Tibial nerve (tissue), 4 donors: ENCODE measurements around the gene CCDC200. TPM values are rescaled to one million over a fixed set of nuclear protein-coding genes. Genes with fewer than 3 reads are reported as not detected.
A peak's percentile ranks its signal among the peaks of the same experiment; 100 is the strongest.
"Not testable (repeated sequence)": the region's sequence is repeated elsewhere in the genome, so short reads cannot be mapped to it uniquely, and the experiment has no call there.

Experiments
- DNase-seq, 2 donors: peaks; one replicate each; pipeline ENCODE4 v3.0.0-alpha.2; 2019; ENCODE audit warnings: low spot score in 2 of 2
- H3K27ac ChIP-seq, 4 donors: fragments of 200-600 bp; sonication (generic) in 3 of 4; one replicate each; pipeline ENCODE4 v1.5.1; 2017 to 2019; ENCODE audit warnings: mild to moderate bottlenecking in 1 of 4
- H3K27me3 ChIP-seq, 2 donors: fragments of 200-600 bp; sonication (generic) in 1 of 2; one replicate each; pipeline versions ENCODE4 v1.5.1 to v1.6.0; 2017 to 2019
- H3K36me3 ChIP-seq, 3 donors: fragments of 200-600 bp; sonication (generic); one replicate each; pipeline ENCODE4 v1.5.1; 2018 to 2019
- H3K4me1 ChIP-seq, 4 donors: fragments of 200-600 bp; sonication (generic) in 3 of 4; one replicate each; pipeline ENCODE4 v1.5.1; 2017 to 2019
- H3K4me3 ChIP-seq, 4 donors: fragments of 200-600 bp; sonication (generic) in 3 of 4; one replicate each; pipeline ENCODE4 v1.5.1; 2017 to 2019; ENCODE audit warnings: mild to moderate bottlenecking in 1 of 4, moderate library complexity in 1 of 4
- H3K9me3 ChIP-seq, 4 donors: fragments of 200-600 bp; sonication (generic) in 3 of 4; one replicate each; pipeline ENCODE4 v1.5.1; 2017 to 2019
- WGBS, 2 donors: methylation state at CpG; one replicate each; pipeline ENCODE4 v1.1.5; 2018; 5-methylcytosine and 5-hydroxymethylcytosine counted together
- total RNA-seq, 4 donors: library from RNA; depleted of rRNA; stranded (reverse); fragments of >200 nt; gene quantifications; one replicate each; pipeline ENCODE4 v1.1.0, GENCODE V29; 2016

CCDC200 gene
- total RNA-seq = not detected

DNA sequence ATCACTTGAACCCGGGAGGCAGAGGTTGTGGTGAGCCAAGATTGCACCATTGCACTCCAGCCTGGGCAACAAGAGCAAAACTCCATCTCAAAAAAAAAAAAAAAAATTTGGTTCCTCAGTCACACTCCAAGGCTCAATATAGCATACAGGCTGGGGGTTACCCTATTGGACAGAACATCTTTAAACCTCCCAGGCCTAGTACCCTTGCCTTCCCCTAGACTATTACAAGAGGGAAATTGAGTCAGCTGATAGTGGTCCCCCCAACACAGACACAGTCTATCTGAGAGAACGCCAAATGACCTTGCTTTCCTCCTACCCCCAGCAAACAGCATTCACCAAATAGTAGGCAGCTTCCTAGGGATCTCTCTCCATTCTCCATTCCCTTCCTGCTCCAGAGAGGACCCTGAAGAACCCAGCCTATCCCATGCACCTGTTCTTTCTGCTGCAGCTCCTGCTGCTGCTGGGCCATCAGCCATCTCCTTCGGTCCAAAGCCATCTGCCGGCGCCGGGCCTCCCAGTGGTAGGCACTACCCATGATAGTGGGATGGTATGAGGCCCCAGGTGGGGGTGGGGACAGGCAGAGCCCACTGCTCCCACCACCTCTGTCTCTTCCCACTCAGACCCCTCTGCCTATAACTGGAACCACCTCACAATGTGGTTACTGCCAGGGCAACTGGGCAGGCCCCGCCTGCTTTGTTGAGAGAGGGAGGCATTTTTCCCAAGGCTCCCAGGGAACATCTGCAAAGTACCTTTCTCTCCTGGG lies at the start of gene CCDC200:
Gene CCDC200, minus strand, starts transcription at position 604 of the 763 bp plus-strand sequence. Its CDS starts 69 bp downstream, at position 535.
- H3K36me3 ChIP-seq = peaks cover 0 to 18% (median 0%) of the 10 kb centered on the region in 3 donors
- H3K27ac ChIP-seq, H3K9me3 ChIP-seq, H3K27me3 ChIP-seq, H3K4me1 ChIP-seq, DNase-seq, H3K4me3 ChIP-seq: not testable (repeated sequence)
- no CpG with 5 or more reads among the region's 7 CpGs for WGBS, 2 donors

DNA sequence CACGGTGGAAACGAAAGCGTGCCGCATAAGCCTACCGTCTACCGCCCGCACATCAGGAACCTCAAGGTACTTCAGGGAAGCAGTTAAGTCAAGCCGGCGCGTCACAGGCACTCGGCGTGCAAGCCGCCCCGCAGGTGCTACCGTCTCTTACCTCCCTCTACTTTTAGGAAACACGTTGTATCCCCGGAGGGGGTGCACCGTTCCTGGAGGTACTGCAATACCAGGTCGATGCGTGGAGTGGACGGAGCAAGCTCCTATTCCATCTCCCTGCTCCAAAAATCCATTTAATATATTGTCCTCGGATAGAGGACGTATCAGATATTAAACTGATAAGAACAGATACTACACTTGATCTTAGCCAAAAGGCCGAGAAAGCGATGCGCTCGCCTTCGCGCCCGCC lies 44.5 kb upstream of the CCDC200 start:
- not testable (repeated sequence) for H3K4me3 ChIP-seq, H3K27ac ChIP-seq, H3K36me3 ChIP-seq, H3K4me1 ChIP-seq, DNase-seq, H3K27me3 ChIP-seq, H3K9me3 ChIP-seq
- WGBS, 2 donors = no CpG with 5 or more reads among the region's 30 CpGs

DNA sequence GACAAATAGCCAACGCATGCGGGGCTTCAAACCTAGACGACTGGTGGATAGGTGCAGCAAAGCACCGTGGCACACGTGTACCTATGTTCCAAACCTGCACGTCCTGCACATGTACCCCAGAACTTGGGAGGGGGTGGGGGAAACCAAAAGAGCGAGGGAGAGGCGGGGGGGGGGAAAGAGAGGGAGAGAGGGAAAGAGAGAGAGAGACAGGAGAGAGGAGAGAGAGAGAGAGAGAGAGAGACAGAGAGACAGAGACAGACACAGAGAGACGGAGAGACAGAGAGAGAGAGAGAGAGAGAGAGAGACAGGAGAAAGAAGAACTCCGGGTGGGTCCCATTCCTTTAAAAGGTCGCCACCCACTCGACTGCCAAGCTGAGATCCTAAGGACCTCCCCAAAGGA lies 44.1 kb upstream of the CCDC200 start:
- H3K36me3 ChIP-seq, H3K4me1 ChIP-seq, H3K4me3 ChIP-seq, H3K27ac ChIP-seq, H3K27me3 ChIP-seq, H3K9me3 ChIP-seq: not testable (repeated sequence)
- peak in 1 of 2 donors; percentile 5 for DNase-seq
- WGBS, 2 donors = no CpG with 5 or more reads among the region's 12 CpGs

DNA sequence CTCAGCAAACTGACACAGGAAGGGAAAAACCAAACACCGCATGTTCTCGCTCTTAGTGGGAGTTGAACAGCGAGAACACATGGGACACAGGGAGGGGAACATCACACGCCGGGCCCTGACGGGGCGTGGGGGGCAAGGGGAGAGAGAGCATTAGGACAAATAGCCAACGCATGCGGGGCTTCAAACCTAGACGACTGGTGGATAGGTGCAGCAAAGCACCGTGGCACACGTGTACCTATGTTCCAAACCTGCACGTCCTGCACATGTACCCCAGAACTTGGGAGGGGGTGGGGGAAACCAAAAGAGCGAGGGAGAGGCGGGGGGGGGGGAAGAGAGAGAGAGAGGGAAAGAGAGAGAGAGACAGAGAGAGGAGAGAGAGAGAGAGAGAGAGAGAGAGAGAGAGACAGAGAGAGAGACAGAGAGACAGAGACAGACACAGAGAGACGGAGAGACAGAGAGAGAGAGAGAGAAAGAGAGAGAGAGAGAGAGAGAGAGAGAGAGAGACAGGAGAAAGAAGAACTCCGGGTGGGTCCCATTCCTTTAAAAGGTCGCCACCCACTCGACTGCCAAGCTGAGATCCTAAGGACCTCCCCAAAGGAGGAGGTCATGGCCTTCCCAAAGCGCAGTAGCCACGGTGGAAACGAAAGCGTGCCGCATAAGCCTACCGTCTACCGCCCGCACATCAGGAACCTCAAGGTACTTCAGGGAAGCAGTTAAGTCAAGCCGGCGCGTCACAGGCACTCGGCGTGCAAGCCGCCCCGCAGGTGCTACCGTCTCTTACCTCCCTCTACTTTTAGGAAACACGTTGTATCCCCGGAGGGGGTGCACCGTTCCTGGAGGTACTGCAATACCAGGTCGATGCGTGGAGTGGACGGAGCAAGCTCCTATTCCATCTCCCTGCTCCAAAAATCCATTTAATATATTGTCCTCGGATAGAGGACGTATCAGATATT lies 42.4 kb upstream of the CCDC200 start:
- not testable (repeated sequence) for H3K36me3 ChIP-seq, H3K4me3 ChIP-seq, H3K4me1 ChIP-seq, H3K9me3 ChIP-seq, DNase-seq, H3K27ac ChIP-seq, H3K27me3 ChIP-seq
- WGBS, 2 donors = no CpG with 5 or more reads among the region's 43 CpGs

DNA sequence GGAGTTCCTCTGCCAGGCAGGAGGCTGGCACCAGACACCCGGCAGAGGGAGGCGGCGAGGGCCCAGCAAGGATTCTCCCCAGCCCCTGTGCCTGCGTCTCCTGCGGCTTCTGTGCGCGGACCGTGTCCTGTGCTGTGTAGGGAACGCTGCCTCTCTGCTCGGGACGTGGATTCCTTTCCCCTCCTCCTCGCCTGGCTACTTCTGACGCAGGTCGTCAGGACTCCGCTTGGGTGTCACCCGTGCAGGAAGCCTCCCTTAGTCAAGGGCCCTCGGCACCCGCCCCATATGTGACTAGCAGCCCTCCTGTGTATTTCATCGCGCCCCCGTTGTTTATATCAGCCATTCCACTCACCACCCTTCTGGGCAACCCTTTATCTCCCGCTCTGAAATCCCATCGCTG lies 18.0 kb upstream of the CCDC200 start:
- DNase-seq, H3K9me3 ChIP-seq, H3K4me1 ChIP-seq, H3K36me3 ChIP-seq, H3K27me3 ChIP-seq: not testable (repeated sequence)
- WGBS, 2 donors = 9% methylated on average over 18 of the region's 23 CpGs
- peak overlapping the region in 2 of 4 donors; percentile 49 to 62 for H3K27ac ChIP-seq
- H3K4me3 ChIP-seq = peak overlapping the region in 1 of 4 donors; percentile 38

DNA sequence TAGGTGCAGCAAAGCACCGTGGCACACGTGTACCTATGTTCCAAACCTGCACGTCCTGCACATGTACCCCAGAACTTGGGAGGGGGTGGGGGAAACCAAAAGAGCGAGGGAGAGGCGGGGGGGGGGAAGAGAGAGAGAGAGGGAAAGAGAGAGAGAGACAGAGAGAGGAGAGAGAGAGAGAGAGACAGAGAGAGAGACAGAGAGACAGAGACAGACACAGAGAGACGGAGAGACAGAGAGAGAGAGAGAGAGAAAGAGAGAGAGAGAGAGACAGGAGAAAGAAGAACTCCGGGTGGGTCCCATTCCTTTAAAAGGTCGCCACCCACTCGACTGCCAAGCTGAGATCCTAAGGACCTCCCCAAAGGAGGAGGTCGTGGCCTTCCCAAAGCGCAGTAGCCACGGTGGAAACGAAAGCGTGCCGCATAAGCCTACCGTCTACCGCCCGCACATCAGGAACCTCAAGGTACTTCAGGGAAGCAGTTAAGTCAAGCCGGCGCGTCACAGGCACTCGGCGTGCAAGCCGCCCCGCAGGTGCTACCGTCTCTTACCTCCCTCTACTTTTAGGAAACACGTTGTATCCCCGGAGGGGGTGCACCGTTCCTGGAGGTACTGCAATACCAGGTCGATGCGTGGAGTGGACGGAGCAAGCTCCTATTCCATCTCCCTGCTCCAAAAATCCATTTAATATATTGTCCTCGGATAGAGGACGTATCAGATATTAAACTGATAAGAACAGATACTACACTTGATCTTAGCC lies 12.4 kb upstream of the CCDC200 start:
- H3K4me1 ChIP-seq, H3K36me3 ChIP-seq, H3K4me3 ChIP-seq, H3K27ac ChIP-seq, DNase-seq, H3K27me3 ChIP-seq, H3K9me3 ChIP-seq: not testable (repeated sequence)
- no CpG with 5 or more reads among the region's 34 CpGs for WGBS, 2 donors

DNA sequence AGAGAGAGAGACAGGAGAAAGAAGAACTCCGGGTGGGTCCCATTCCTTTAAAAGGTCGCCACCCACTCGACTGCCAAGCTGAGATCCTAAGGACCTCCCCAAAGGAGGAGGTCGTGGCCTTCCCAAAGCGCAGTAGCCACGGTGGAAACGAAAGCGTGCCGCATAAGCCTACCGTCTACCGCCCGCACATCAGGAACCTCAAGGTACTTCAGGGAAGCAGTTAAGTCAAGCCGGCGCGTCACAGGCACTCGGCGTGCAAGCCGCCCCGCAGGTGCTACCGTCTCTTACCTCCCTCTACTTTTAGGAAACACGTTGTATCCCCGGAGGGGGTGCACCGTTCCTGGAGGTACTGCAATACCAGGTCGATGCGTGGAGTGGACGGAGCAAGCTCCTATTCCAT lies 11.2 kb upstream of the CCDC200 start:
- not testable (repeated sequence) for H3K27ac ChIP-seq, H3K36me3 ChIP-seq, H3K4me1 ChIP-seq, H3K27me3 ChIP-seq, H3K4me3 ChIP-seq, DNase-seq, H3K9me3 ChIP-seq
- no CpG with 5 or more reads among the region's 26 CpGs for WGBS, 2 donors

DNA sequence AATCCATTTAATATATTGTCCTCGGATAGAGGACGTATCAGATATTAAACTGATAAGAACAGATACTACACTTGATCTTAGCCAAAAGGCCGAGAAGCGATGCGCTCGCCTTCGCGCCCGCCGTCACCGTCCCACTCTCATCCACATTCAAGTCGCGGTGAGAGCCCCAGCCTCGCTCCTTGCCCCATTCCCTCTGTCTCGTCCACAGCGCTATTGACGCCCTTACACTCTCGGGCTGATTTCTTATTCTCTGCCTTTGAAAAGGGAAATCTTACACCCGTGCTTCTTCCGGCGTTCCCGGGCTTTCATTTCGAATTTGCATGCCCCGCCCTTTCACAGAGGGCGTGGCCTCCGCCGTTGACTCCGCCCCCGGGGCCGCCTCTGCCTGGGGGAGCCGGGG lies 5.5 kb upstream of the CCDC200 start, which contains the start of gene RNU2-1:
Gene RNU2-1, minus strand, starts transcription at position 101 of the 400 bp plus-strand sequence.
- DNase-seq, H3K36me3 ChIP-seq, H3K4me1 ChIP-seq, H3K4me3 ChIP-seq, H3K27ac ChIP-seq, H3K9me3 ChIP-seq, H3K27me3 ChIP-seq: not testable (repeated sequence)
- no CpG with 5 or more reads among the region's 31 CpGs for WGBS, 2 donors

DNA sequence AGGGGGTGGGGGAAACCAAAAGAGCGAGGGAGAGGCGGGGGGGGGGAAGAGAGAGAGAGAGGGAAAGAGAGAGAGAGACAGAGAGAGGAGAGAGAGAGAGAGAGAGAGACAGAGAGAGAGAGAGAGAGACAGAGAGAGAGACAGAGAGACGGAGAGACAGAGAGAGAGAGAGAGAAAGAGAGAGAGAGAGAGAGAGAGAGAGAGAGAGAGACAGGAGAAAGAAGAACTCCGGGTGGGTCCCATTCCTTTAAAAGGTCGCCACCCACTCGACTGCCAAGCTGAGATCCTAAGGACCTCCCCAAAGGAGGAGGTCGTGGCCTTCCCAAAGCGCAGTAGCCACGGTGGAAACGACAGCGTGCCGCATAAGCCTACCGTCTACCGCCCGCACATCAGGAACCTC lies 4.8 kb upstream of the CCDC200 start:
- H3K27me3 ChIP-seq, H3K4me3 ChIP-seq, H3K36me3 ChIP-seq, H3K27ac ChIP-seq, H3K4me1 ChIP-seq, DNase-seq, H3K9me3 ChIP-seq: not testable (repeated sequence)
- no CpG with 5 or more reads among the region's 15 CpGs for WGBS, 2 donors

DNA sequence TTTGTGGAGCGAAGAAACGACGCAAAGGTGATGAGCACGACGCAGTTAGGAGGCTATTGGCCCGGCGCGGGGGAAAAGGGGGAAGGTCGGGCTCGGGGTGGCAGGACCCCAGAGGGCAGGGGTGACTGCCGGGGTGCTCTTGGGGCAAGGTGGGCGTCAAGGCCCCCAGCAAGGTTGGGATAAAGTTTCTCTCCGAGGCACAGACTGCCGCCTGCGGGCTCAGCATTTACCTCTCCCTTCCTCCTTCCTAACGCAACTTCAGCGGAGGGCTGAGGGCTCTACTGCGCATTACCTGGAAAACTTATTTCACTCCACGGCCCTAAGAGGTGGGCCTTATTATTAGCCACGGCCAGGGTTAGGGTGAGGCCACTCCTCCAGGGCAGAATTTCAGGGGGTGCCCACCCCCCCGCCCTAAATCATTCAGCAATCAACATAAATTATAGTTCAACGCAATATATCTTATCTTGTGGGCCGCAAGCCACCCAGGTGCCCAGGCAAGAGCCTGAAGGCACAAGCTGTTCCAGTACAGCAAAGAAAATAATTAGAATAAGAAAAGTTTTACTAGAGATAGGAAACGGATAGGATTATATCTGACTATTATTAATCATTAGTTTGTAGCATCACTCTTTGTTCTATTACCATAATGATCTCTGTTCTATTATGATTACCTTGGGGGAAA lies 3.7 kb upstream of the CCDC200 start:
- peak overlapping the region in 2 of 4 donors; percentile 8 to 77 for H3K27ac ChIP-seq
- H3K36me3 ChIP-seq, H3K27me3 ChIP-seq, H3K4me1 ChIP-seq, H3K9me3 ChIP-seq: not testable (repeated sequence)
- peak; percentile 37 to 77 for DNase-seq
- H3K4me3 ChIP-seq = peak overlapping the region in 2 of 4 donors; percentile 3 to 5
- WGBS, 2 donors = 66 to 85% methylated on average over 4 to 22 of the region's 24 CpGs

DNA sequence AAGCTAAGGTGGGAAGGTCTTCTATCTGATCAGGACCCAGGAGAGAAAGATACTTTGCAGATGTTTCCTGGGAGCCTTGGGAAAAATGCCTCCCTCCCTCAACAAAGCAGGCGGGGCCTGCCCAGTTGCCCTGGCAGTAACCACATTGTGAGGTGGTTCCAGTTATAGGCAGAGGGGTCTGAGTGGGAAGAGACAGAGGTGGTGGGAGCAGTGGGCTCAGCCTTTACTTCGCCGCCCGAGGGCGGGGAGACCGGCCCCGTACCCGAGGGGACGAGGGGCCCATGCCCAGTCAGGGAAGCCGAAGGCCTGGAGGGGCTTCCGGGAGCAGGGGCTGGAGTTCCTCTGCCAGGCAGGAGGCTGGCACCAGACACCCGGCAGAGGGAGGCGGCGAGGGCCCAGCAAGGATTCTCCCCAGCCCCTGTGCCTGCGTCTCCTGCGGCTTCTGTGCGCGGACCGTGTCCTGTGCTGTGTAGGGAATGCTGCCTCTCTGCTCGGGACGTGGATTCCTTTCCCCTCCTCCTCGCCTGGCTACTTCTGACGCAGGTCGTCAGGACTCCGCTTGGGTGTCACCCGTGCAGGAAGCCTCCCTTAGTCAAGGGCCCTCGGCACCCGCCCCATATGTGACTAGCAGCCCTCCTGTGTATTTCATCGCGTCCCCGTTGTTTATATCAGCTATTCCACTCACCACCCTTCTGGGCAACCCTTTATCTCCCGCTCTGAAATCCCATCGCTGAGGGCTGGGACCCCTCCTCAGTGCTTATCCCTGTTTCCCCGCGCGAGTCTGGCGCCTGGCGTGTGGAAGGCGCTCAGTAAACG lies 3.0 kb upstream of the CCDC200 start:
- 60 to 79% methylated on average over 9 to 31 of the region's 40 CpGs for WGBS, 2 donors
- H3K27me3 ChIP-seq, H3K36me3 ChIP-seq, H3K9me3 ChIP-seq, H3K4me1 ChIP-seq: not testable (repeated sequence)
- peak in 1 of 2 donors; percentile 23 for DNase-seq
- H3K27ac ChIP-seq = peak overlapping the region in 2 of 4 donors; percentile 8 to 77
- H3K4me3 ChIP-seq = peak overlapping the region in 2 of 4 donors; percentile 3 to 5
